NCI-H128 (cell line): ENCODE data around the gene TSPAN4.

Experiments used
- DNase-seq: peaks from one replicate; lab custom pipeline; 2025; ENCODE audit not compliant: unreplicated experiment; lab: John Stamatoyannopoulos, UW

TSPAN4 gene

GRCh38 chr11:833114-833791 lies 9.4 kb upstream of the TSPAN4 start:
- no peak for DNase-seq

GRCh38 chr11:833849-834311 lies 8.8 kb upstream of the TSPAN4 start:
- DNase-seq = no peak

- no peak for DNase-seq
Observed at GRCh38 chr11:834371-835316, 8.0 kb upstream of the TSPAN4 start.

GRCh38 chr11:836274-836673 lies 6.4 kb upstream of the TSPAN4 start:
- no peak for DNase-seq

- DNase-seq = no peak
Observed at GRCh38 chr11:836700-837099, 6.0 kb upstream of the TSPAN4 start.

- DNase-seq = no peak
Observed at GRCh38 chr11:837189-837989, 5.3 kb upstream of the TSPAN4 start.

- DNase-seq = no peak
Observed at GRCh38 chr11:837990-838307, 4.7 kb upstream of the TSPAN4 start.

- no peak for DNase-seq
Observed at GRCh38 chr11:838441-839279, 4.0 kb upstream of the TSPAN4 start.

- no peak for DNase-seq
Observed at GRCh38 chr11:839280-839623, 3.4 kb upstream of the TSPAN4 start.

GRCh38 chr11:839875-840617 lies 2.6 kb upstream of the TSPAN4 start:
- DNase-seq = no peak

- DNase-seq = no peak
Observed at GRCh38 chr11:841981-842369, 677 bp upstream of the TSPAN4 start.

GRCh38 chr11:843086-843734 lies 558 bp downstream of the TSPAN4 start:
- DNase-seq = no peak

- DNase-seq = no peak
Observed at GRCh38 chr11:843818-844692, 1.4 kb downstream of the TSPAN4 start.

- no peak for DNase-seq
Observed at GRCh38 chr11:844693-845644, 2.3 kb downstream of the TSPAN4 start.

- no peak for DNase-seq
Observed at GRCh38 chr11:845872-846495, 3.3 kb downstream of the TSPAN4 start.

- DNase-seq = no peak
Observed at GRCh38 chr11:846496-847098, 3.9 kb downstream of the TSPAN4 start.

GRCh38 chr11:847876-848275 lies 5.2 kb downstream of the TSPAN4 start:
- DNase-seq = no peak
